Osteoblast (primary cell): ENCODE data around the gene GNPTAB. TPM values are rescaled to one million over a fixed set of nuclear protein-coding genes. Genes with fewer than 3 reads are reported as not detected.

ENCODE experiments used
- DNase-seq: peaks from one replicate; pipeline ENCODE4 v3.0.0; 2011; ENCODE audit warnings: low spot score, mixed read lengths; ENCODE audit not compliant: insufficient read length; ENCODE audit errors: missing footprints
- H2AFZ ChIP-seq: 2 replicates; pipeline ENCODE4 v1.6.0; 2011; ENCODE audit warnings: mild to moderate bottlenecking, low read length
- H3K27ac ChIP-seq: 2 replicates; pipeline ENCODE4 v1.5.1; 2011; ENCODE audit warnings: mild to moderate bottlenecking, low read depth, low read length, moderate library complexity
- H3K27me3 ChIP-seq: 2 replicates; pipeline ENCODE4 v1.6.0; 2012; ENCODE audit warnings: mild to moderate bottlenecking, control low read depth, inconsistent platforms, low read length, moderate library complexity; ENCODE audit not compliant: insufficient read depth
- H3K36me3 ChIP-seq: 2 replicates; pipeline ENCODE4 v1.5.1; 2011; ENCODE audit warnings: mild to moderate bottlenecking, low read length, control low read depth, moderate library complexity; ENCODE audit not compliant: insufficient read depth
- H3K4me1 ChIP-seq: 2 replicates; pipeline ENCODE4 v1.5.1; 2011; ENCODE audit warnings: mild to moderate bottlenecking, low read length, control low read depth, moderate library complexity; ENCODE audit not compliant: insufficient read depth
- H3K4me2 ChIP-seq: 2 replicates; pipeline ENCODE4 v1.6.0; 2011; ENCODE audit warnings: mild to moderate bottlenecking, low read length; ENCODE audit not compliant: insufficient read depth
- H3K4me3 ChIP-seq: fragments of 200-600 bp; sonication (generic); 3 replicates; pipeline ENCODE4 v1.5.1; 2012; ENCODE audit warnings: mild to moderate bottlenecking, low read length, inconsistent platforms; ENCODE audit not compliant: insufficient read depth
- H3K79me2 ChIP-seq: 2 replicates; pipeline ENCODE4 v1.6.0; 2012; ENCODE audit warnings: mild to moderate bottlenecking, low read length, control low read depth, inconsistent platforms; ENCODE audit not compliant: insufficient read depth
- H3K9me3 ChIP-seq: 2 replicates; pipeline ENCODE4 v1.5.1; 2011; ENCODE audit warnings: low read depth, low read length, control low read depth
- H4K20me1 ChIP-seq: 2 replicates; pipeline ENCODE4 v1.6.0; 2012; ENCODE audit warnings: mild to moderate bottlenecking, low read length, control low read depth; ENCODE audit not compliant: insufficient read depth
- CTCF ChIP-seq: IDR thresholded peaks from 2 replicates; pipeline ENCODE4 v1.5.1; 2011; ENCODE audit warnings: mild to moderate bottlenecking, low read depth, low read length, moderate library complexity; ENCODE audit errors: extremely low read depth
- total RNA-seq: library from RNA; depleted of rRNA; stranded (reverse); fragments of >200 nt; gene quantifications from 2 replicates; pipeline ENCODE4 v1.2.3, GENCODE V29; 2012

Gene GNPTAB
- total RNA-seq, result 93.0 and 93.1 TPM in 2 replicates

- Histone ChIP-seq H3K27me3 (no peaks in the 10 kb centered on the region), H3K36me3 (no peaks in the 10 kb centered on the region), H2AFZ (peak within 1 kb of the TSS; percentile 92), H3K27ac (peak within 1 kb of the TSS; percentile 62), H3K4me2 (peak within 1 kb of the TSS; percentile 92), H3K9me3 (no peaks in the 10 kb centered on the region), H4K20me1 (no peaks in the 10 kb centered on the region), H3K79me2 (peaks cover 43% of the 10 kb centered on the region), H3K4me1 (peaks cover 13% of the 10 kb centered on the region), H3K4me3 (peak within 1 kb of the TSS; percentile 95)
- DNase-seq, result peak; percentile 99
- TF ChIP-seq CTCF, result peak; percentile 64
Measured at GRCh38 chr12:101830367-101831325, at the start of gene GNPTAB. GNPTAB (minus strand) TSS chr12:101830959; CDS start chr12:101830675, 284 bp downstream.

- Histone ChIP-seq H3K4me3 (peak overlapping the region; percentile 88), H2AFZ (peak overlapping the region; percentile 91), H4K20me1 (peaks cover 4% of the 10 kb centered on the region), H3K27me3 (no peaks in the 10 kb centered on the region), H3K36me3 (peaks cover 14% of the 10 kb centered on the region), H3K79me2 (peaks cover 46% of the 10 kb centered on the region), H3K4me1 (peaks cover 19% of the 10 kb centered on the region), H3K4me2 (peak overlapping the region; percentile 88), H3K9me3 (no peaks in the 10 kb centered on the region), H3K27ac (peak overlapping the region; percentile 98)
- DNase-seq, result peak; percentile 62
- no peak for TF ChIP-seq CTCF
Measured at GRCh38 chr12:101878243-101878821, 47.6 kb upstream of the GNPTAB start.

- Histone ChIP-seq H3K27ac (peak overlapping the region; percentile 98), H3K4me1 (peaks cover 19% of the 10 kb centered on the region), H3K27me3 (no peaks in the 10 kb centered on the region), H3K4me3 (peak overlapping the region; percentile 88), H3K9me3 (no peaks in the 10 kb centered on the region), H4K20me1 (peaks cover 4% of the 10 kb centered on the region), H3K79me2 (peaks cover 44% of the 10 kb centered on the region), H3K36me3 (peaks cover 11% of the 10 kb centered on the region), H2AFZ (peak overlapping the region; percentile 91), H3K4me2 (peak overlapping the region; percentile 88)
- no peak for TF ChIP-seq CTCF
- peak; percentile 80 for DNase-seq
Measured at GRCh38 chr12:101877806-101878242, 47.1 kb upstream of the GNPTAB start.
